GM23338 (cell line): ENCODE data around the gene CHST11. TPM values are rescaled to one million over a fixed set of nuclear protein-coding genes. Genes with fewer than 3 reads are reported as not detected.

Experiments used
- ATAC-seq: fragments of 200-7000 bp; cut with Tn5 transposase; 3 replicates; pipeline ENCODE4 v1.9.1; 2020
- DNase-seq: peaks from one replicate; pipeline ENCODE4 v3.0.0-alpha.2; 2015; ENCODE audit warnings: low spot score
- H2AFZ ChIP-seq: fragments of 200-600 bp; sonication (generic); 2 replicates; pipeline ENCODE4 v1.8.0; 2016; ENCODE audit warnings: antibody characterized with exemption, mild to moderate bottlenecking, moderate library complexity
- H3F3A ChIP-seq: fragments of 200-600 bp; sonication (generic); replicated peaks from 2 replicates; pipeline ENCODE4 v1.8.0; 2017; ENCODE audit warnings: antibody characterized with exemption, mixed run types, low read depth
- H3K27ac ChIP-seq: fragments of 200-600 bp; sonication (generic); 2 replicates; pipeline ENCODE4 v1.6.1; 2016; ENCODE audit warnings: low read depth
- H3K27me3 ChIP-seq: fragments of 200-600 bp; sonication (generic); 2 replicates; pipeline ENCODE4 v1.8.0; 2016; ENCODE audit warnings: mild to moderate bottlenecking, mixed run types, moderate library complexity; ENCODE audit not compliant: insufficient read depth
- H3K36me3 ChIP-seq: fragments of 200-600 bp; sonication (generic); 2 replicates; pipeline ENCODE4 v1.8.0; 2016; ENCODE audit warnings: mild to moderate bottlenecking; ENCODE audit not compliant: insufficient read depth
- H3K4me1 ChIP-seq: fragments of 200-600 bp; sonication (generic); 2 replicates; pipeline ENCODE4 v1.8.0; 2016; ENCODE audit warnings: mild to moderate bottlenecking, moderate library complexity; ENCODE audit not compliant: insufficient read depth
- H3K4me2 ChIP-seq: fragments of 200-600 bp; sonication (generic); 2 replicates; pipeline ENCODE4 v1.7.1; 2017; ENCODE audit warnings: mixed run types
- H3K4me3 ChIP-seq: fragments of 200-600 bp; sonication (generic); 2 replicates; pipeline ENCODE4 v1.6.1; 2016; ENCODE audit warnings: mixed run types
- H3K79me2 ChIP-seq: fragments of 200-600 bp; sonication (generic); replicated peaks from 2 replicates; pipeline ENCODE4 v1.8.0; 2017; ENCODE audit warnings: mild to moderate bottlenecking; ENCODE audit not compliant: insufficient read depth
- H3K9me2 ChIP-seq: fragments of 200-600 bp; sonication (generic); 2 replicates; pipeline ENCODE4 v1.8.0; 2017; ENCODE audit not compliant: insufficient read depth
- H4K20me1 ChIP-seq: fragments of 200-600 bp; sonication (generic); replicated peaks from 2 replicates; pipeline ENCODE4 v1.8.0; 2017; ENCODE audit warnings: mild to moderate bottlenecking; ENCODE audit not compliant: insufficient read depth
- H3K27ac Mint-ChIP-seq: 2 replicates; pipeline ENCODE4 v1.8.0; 2020; ENCODE audit warnings: inconsistent platforms, mild to moderate bottlenecking, moderate library complexity, mixed read lengths
- H3K27me3 Mint-ChIP-seq: 3 replicates; pipeline ENCODE4 v1.8.0; 2022; ENCODE audit warnings: low read depth, mild to moderate bottlenecking, moderate library complexity, mixed read lengths, inconsistent platforms; ENCODE audit not compliant: insufficient read depth, poor library complexity
- H3K36me3 Mint-ChIP-seq: 3 replicates; pipeline ENCODE4 v1.8.0; 2021; ENCODE audit warnings: low read depth, mild to moderate bottlenecking, inconsistent platforms, moderate library complexity, mixed read lengths
- H3K4me1 Mint-ChIP-seq: 3 replicates; pipeline ENCODE4 v1.8.0; 2020; ENCODE audit warnings: mild to moderate bottlenecking, inconsistent platforms, mixed read lengths
- H3K4me3 Mint-ChIP-seq: 3 replicates; pipeline ENCODE4 v1.8.0; 2021; ENCODE audit warnings: moderate library complexity, mild to moderate bottlenecking, inconsistent platforms, mixed read lengths
- H3K9me3 Mint-ChIP-seq: 3 replicates; pipeline ENCODE4 v1.8.0; 2020; ENCODE audit warnings: moderate library complexity, mild to moderate bottlenecking, inconsistent platforms, mixed read lengths
- EZH2 ChIP-seq: fragments of 200-600 bp; sonication (generic); IDR thresholded peaks from one replicate; pipeline ENCODE4 v1.8.0; 2017; ENCODE audit warnings: antibody characterized with exemption, mild to moderate bottlenecking, low read depth; ENCODE audit not compliant: unreplicated experiment
- JUNB ChIP-seq: IDR thresholded peaks from one replicate; pipeline ENCODE4 v1.6.1; 2016; ENCODE audit warnings: antibody characterized with exemption; ENCODE audit not compliant: unreplicated experiment
- ZNF462 ChIP-seq: fragments of 250-450 bp; sonication (Bioruptor Pico); IDR thresholded peaks from 2 replicates; pipeline ENCODE4 v1.5.0; 2020; ENCODE audit warnings: mild to moderate bottlenecking, moderate library complexity
- polyA plus RNA-seq: library from polyadenylated mRNA; unstranded; fragments of >200 nt; fragmentation: Nextera tagmentation; extraction: Ambion mirVana; gene quantifications from 2 replicates; pipeline ENCODE4 v1.2.1, GENCODE V29; 2016
- total RNA-seq: library from RNA; depleted of rRNA; stranded (reverse); fragments of >200 nt; shearing (Covaris generic); gene quantifications from 2 replicates; pipeline ENCODE4 v1.2.3, GENCODE V29; 2014
- TF ChIP-seq, protein P1 (sequence below), 2 experiments: fragments of 200-600 bp in 1 of 2; sonication (generic) in 1 of 2; conservative IDR thresholded peaks; 2 replicates each; pipeline versions ENCODE4 v1.5.1 to v1.6.1; 2016 to 2017; ENCODE audit warnings: antibody characterized with exemption in 2 of 2, low read depth in 2 of 2, mild to moderate bottlenecking in 2 of 2, moderate library complexity in 1 of 2

Gene CHST11
- total and polyA plus RNA-seq, 2 experiments from 2014 or later, result 7.7 to 25.7 TPM

GRCh38 chr12:104585448-104586055 is 128.8 kb downstream of the CHST11 start (continued):
- TF ChIP-seq ZNF462 (CRISPR knock-in tag), result no peak

DNA sequence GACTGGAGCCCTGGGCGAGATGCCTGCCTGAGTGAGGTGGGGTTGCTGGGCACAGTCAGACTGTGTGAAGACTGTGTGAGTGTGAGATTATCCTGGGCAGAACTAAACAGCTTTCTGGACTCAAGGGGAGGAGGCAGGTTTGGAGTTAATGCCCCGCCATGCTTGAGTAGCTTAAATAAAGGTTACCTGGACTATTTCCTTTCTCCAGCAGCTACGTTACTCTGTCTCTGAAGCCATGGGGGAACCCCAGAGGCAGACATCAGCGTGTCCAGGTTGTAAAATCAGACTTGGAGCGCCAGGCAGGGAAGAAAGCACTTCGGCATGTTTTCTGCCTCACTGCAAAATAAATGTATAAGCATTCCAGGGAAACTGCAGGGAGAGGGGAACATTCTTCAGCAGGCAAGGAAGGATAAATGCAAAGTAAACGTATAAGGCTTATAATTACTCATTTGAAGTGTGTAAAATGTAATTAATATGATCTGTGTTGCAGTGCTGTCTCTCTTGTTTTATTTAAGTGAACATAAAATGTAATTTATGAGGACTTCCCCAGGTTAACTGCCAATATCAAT is 129.7 kb downstream of the CHST11 start:
- no peaks in the 10 kb centered on the region; the same call in 2 of the 3 replicates for H3K9me3 Mint-ChIP-seq
- peaks cover 13% of the 10 kb centered on the region; the same call in 2 of the 3 replicates for H3K4me1 Mint-ChIP-seq
- TF ChIP-seq ZNF462 (CRISPR knock-in tag), result no peak
- TF ChIP-seq, protein P1, sequence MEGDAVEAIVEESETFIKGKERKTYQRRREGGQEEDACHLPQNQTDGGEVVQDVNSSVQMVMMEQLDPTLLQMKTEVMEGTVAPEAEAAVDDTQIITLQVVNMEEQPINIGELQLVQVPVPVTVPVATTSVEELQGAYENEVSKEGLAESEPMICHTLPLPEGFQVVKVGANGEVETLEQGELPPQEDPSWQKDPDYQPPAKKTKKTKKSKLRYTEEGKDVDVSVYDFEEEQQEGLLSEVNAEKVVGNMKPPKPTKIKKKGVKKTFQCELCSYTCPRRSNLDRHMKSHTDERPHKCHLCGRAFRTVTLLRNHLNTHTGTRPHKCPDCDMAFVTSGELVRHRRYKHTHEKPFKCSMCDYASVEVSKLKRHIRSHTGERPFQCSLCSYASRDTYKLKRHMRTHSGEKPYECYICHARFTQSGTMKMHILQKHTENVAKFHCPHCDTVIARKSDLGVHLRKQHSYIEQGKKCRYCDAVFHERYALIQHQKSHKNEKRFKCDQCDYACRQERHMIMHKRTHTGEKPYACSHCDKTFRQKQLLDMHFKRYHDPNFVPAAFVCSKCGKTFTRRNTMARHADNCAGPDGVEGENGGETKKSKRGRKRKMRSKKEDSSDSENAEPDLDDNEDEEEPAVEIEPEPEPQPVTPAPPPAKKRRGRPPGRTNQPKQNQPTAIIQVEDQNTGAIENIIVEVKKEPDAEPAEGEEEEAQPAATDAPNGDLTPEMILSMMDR (conservative IDR thresholded peaks at IDR 0.05; ENCODE audit: low read depth in 2 of 2), result no peak
- no peak for TF ChIP-seq JUNB
- no peak for TF ChIP-seq EZH2
- no peak overlapping the region for H3K27ac Mint-ChIP-seq
- peaks cover 5% of the 10 kb centered on the region; the same call in 1 of the 2 replicates for H4K20me1 ChIP-seq
- H2AFZ ChIP-seq, result no peak overlapping the region
- no peaks in the 10 kb centered on the region for H3K27me3 ChIP-seq
- no peaks in the 10 kb centered on the region for H3K36me3 Mint-ChIP-seq
- no peak overlapping the region for H3K4me3 ChIP-seq
- DNase-seq (no peak), ATAC-seq (no peak; the same call in 1 of the 3 replicates)
- no peaks in the 10 kb centered on the region for H3F3A ChIP-seq
- no peak overlapping the region for H3K4me2 ChIP-seq
- no peak overlapping the region for H3K27ac ChIP-seq
- H3K4me1 ChIP-seq, result 0 out of 2 replicates have a peak, but pooled peaks cover 5% of the 10 kb centered on the region
- no peaks in the 10 kb centered on the region for H3K79me2 ChIP-seq
- H3K36me3 ChIP-seq, result no peaks in the 10 kb centered on the region
- no peaks in the 10 kb centered on the region; the same call in 1 of the 2 replicates for H3K9me2 ChIP-seq
- no peak overlapping the region for H3K4me3 Mint-ChIP-seq
- H3K27me3 Mint-ChIP-seq, result peaks cover 1% of the 10 kb centered on the region
